K562 (cell line): ENCODE data around the gene HSPA8. TPM values are rescaled to one million over a fixed set of nuclear protein-coding genes. Genes with fewer than 3 reads are reported as not detected.

ENCODE experiments used
- BRD4 ChIP-seq: fragments of 200-600 bp; sonication (generic); IDR thresholded peaks from 2 replicates; pipeline ENCODE4 v1.6.1; 2017; ENCODE audit warnings: inconsistent platforms
- CHD4 ChIP-seq: fragments of 200-600 bp; sonication (generic); IDR thresholded peaks from 3 replicates; pipeline ENCODE4 v1.6.1; 2012; ENCODE audit warnings: low read depth, mild to moderate bottlenecking, mixed read lengths, low read length, inconsistent platforms; ENCODE audit not compliant: insufficient read depth, insufficient replicate concordance, poor library complexity, severe bottlenecking
- GABPB2 ChIP-seq: fragments of 250-450 bp; sonication (Bioruptor Pico); conservative IDR thresholded peaks from 2 replicates; pipeline ENCODE4 v1.5.1; 2021; ENCODE audit warnings: mild to moderate bottlenecking
- HCFC1 ChIP-seq: IDR thresholded peaks from 2 replicates; pipeline ENCODE4 v1.6.1; 2012; ENCODE audit warnings: low read depth, low read length, improper control_type of control experiment
- IFI16 ChIP-seq: fragments of 250-450 bp; sonication (Bioruptor Pico); IDR thresholded peaks from 2 replicates; pipeline ENCODE4 v2.1.2; 2022; ENCODE audit warnings: mild to moderate bottlenecking, inconsistent platforms
- KAT7 ChIP-seq: sonication (generic); formaldehyde crosslinking; IDR thresholded peaks from 2 replicates; pipeline ENCODE4 v1.8.0; 2022; ENCODE audit warnings: missing genetic modification reagents, mild to moderate bottlenecking, borderline replicate concordance
- MYNN ChIP-seq, 2 experiments: sonication (generic); formaldehyde crosslinking in 1 of 2; IDR thresholded peaks; 2 replicates each; pipeline versions ENCODE4 v1.5.0 to v1.6.1; 2016 to 2020; ENCODE audit warnings: antibody characterized with exemption in 1 of 2, missing genetic modification reagents in 1 of 2
- NR2C2 ChIP-seq, 2 experiments: fragments of 200-800 bp in 1 of 2; sonication (Bioruptor generic) in 1 of 2; sonication (generic) in 1 of 2; formaldehyde crosslinking in 1 of 2; IDR thresholded peaks; 2 replicates each; pipeline versions ENCODE4 v1.6.1 to v1.8.0; 2016 to 2022; ENCODE audit warnings: mild to moderate bottlenecking in 1 of 2, missing compliant biosample characterization in 1 of 2, missing genetic modification characterization in 1 of 2, missing genetic modification reagents in 1 of 2
- RCOR1 ChIP-seq, 2 experiments: IDR thresholded peaks; 2 replicates each; pipeline ENCODE4 v1.6.1; 2012; ENCODE audit warnings: low read depth in 2 of 2, low read length in 2 of 2, borderline replicate concordance in 1 of 2, improper control_type of control experiment in 1 of 2
- ZC3H8 ChIP-seq: fragments of 450-650 bp; IDR thresholded peaks from 2 replicates; pipeline ENCODE4 v1.6.1; 2017
- ZNF561 ChIP-seq: fragments of 450-650 bp; formaldehyde crosslinking; conservative IDR thresholded peaks from 2 replicates; pipeline ENCODE4 v1.4.0; 2020; ENCODE audit warnings: mild to moderate bottlenecking, moderate library complexity
- polyA plus RNA-seq, 8 experiments: library from polyadenylated mRNA; depleted of rRNA in 4 of 8; stranded (reverse) in 5 of 8; unstranded in 3 of 8; fragments of >200 nt; fragmentation: Nextera tagmentation in 2 of 8; fragmentation: Illumina TruSeq in 1 of 8; extraction: Ambion mirVana in 2 of 8; extraction: Trizol in 1 of 8; gene quantifications; 2 replicates each; pipeline versions ENCODE4 v1.2.1 to v1.2.3, GENCODE V29; 2011 to 2014; ENCODE audit warnings: inconsistent platforms in 1 of 8, missing spikeins in 1 of 8
- total RNA-seq, 7 experiments: library from RNA; depleted of rRNA in 6 of 7; stranded (reverse); fragments of >200 nt in 6 of 7; fragmentation: Illumina TruSeq in 2 of 7; extraction: Trizol in 2 of 7; gene quantifications; 2 replicates each; pipeline versions ENCODE4 v1.2.1 to v1.2.3, GENCODE V29; 2011 to 2021; ENCODE audit warnings: low replicate concordance in 1 of 7
- TF ChIP-seq, protein P1 (sequence below): fragments of 450-650 bp; formaldehyde crosslinking; IDR thresholded peaks from 2 replicates; pipeline ENCODE4 v1.4.0; 2022; ENCODE audit warnings: mild to moderate bottlenecking, moderate library complexity
- TF ChIP-seq, protein P2 (sequence below): conservative IDR thresholded peaks from 2 replicates; pipeline ENCODE4 v1.6.1; 2011; ENCODE audit warnings: low read depth, mild to moderate bottlenecking, low read length; ENCODE audit not compliant: control insufficient read depth
- TF ChIP-seq, protein P3 (sequence below): fragments of 450-650 bp; IDR thresholded peaks from 2 replicates; pipeline ENCODE4 v1.6.1; 2016; ENCODE audit warnings: borderline replicate concordance
- TF ChIP-seq, protein P4 (sequence below): sonication (generic); formaldehyde crosslinking; IDR thresholded peaks from 2 replicates; pipeline ENCODE4 v1.8.1; 2022; ENCODE audit warnings: missing genetic modification reagents
- TF ChIP-seq, protein P5 (sequence below): fragments of 250-450 bp; sonication (Bioruptor Pico); IDR thresholded peaks from 2 replicates; pipeline ENCODE4 v1.5.0; 2021; ENCODE audit warnings: mild to moderate bottlenecking, borderline replicate concordance

Gene HSPA8
- total and polyA plus RNA-seq, 9 of the 15 experiments (the other 6 are each of a cell fraction or from before 2014, with no cell fraction given) = 1,250 to 3,966 (median 2,773) TPM

DNA sequence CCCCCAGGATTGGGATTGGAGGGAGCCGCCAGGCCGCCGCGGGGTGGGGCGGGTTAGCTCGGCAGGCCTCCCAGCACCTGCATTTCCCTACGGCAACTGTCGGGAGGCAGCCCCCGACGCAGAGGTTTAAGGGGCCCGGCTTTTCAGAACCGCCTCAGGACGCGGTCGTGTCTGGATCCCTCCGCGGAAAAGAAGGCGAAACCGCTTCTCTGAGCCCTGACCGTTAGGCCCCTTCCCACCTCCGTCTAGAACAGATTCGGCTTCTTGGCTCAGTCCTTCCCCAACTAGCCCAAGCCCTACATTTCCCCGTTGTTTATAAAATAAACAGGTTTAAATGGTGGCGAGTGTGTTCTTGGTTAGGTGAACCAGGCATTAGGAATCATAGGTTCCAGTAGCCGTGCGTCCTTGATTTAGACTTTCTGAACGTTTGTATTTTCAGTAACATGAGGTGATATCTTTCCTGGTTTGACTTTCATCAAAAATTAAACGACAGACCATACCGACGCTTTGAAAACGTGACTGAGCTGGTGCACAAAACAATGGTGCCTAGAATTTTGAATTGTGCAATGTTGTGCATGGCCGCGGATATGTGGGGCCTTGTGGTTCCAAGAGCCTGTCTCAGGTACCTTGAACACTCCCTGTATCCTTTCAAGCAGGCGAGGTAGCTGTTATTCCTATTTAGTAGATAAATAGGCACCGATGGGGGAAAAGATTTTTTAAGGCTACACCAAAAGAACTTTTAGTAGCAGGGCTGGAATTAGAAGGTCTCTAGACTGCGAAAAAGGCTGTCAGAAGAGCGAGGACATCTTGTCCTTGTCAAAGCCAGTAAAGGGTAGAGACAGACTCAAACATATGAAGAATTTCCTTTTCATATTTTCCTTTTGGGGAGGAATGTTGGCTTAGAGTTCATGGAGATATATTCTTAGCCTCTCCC lies 1.2 kb upstream of the HSPA8 start (continued):
- no peak for TF ChIP-seq GABPB2 (CRISPR knock-in tag)
- TF ChIP-seq, protein P1, sequence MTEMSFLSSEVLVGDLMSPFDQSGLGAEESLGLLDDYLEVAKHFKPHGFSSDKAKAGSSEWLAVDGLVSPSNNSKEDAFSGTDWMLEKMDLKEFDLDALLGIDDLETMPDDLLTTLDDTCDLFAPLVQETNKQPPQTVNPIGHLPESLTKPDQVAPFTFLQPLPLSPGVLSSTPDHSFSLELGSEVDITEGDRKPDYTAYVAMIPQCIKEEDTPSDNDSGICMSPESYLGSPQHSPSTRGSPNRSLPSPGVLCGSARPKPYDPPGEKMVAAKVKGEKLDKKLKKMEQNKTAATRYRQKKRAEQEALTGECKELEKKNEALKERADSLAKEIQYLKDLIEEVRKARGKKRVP = no peak
- no peak for TF ChIP-seq KAT7 (CRISPR knock-in tag)
- TF ChIP-seq, protein P2, sequence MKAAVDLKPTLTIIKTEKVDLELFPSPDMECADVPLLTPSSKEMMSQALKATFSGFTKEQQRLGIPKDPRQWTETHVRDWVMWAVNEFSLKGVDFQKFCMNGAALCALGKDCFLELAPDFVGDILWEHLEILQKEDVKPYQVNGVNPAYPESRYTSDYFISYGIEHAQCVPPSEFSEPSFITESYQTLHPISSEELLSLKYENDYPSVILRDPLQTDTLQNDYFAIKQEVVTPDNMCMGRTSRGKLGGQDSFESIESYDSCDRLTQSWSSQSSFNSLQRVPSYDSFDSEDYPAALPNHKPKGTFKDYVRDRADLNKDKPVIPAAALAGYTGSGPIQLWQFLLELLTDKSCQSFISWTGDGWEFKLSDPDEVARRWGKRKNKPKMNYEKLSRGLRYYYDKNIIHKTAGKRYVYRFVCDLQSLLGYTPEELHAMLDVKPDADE = no peak
- TF ChIP-seq CHD4 = no peak
- TF ChIP-seq NR2C2 (CRISPR knock-in tag; IDR thresholded peaks at IDR 0.05) = no peak
- peak; percentile 47 for TF ChIP-seq NR2C2 (tag; IDR thresholded peaks at IDR 0.05)
- no peak for TF ChIP-seq ZC3H8
- TF ChIP-seq BRD4 = peak; percentile 99
- TF ChIP-seq, protein P3, sequence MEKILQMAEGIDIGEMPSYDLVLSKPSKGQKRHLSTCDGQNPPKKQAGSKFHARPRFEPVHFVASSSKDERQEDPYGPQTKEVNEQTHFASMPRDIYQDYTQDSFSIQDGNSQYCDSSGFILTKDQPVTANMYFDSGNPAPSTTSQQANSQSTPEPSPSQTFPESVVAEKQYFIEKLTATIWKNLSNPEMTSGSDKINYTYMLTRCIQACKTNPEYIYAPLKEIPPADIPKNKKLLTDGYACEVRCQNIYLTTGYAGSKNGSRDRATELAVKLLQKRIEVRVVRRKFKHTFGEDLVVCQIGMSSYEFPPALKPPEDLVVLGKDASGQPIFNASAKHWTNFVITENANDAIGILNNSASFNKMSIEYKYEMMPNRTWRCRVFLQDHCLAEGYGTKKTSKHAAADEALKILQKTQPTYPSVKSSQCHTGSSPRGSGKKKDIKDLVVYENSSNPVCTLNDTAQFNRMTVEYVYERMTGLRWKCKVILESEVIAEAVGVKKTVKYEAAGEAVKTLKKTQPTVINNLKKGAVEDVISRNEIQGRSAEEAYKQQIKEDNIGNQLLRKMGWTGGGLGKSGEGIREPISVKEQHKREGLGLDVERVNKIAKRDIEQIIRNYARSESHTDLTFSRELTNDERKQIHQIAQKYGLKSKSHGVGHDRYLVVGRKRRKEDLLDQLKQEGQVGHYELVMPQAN = no peak
- TF ChIP-seq, protein P4, sequence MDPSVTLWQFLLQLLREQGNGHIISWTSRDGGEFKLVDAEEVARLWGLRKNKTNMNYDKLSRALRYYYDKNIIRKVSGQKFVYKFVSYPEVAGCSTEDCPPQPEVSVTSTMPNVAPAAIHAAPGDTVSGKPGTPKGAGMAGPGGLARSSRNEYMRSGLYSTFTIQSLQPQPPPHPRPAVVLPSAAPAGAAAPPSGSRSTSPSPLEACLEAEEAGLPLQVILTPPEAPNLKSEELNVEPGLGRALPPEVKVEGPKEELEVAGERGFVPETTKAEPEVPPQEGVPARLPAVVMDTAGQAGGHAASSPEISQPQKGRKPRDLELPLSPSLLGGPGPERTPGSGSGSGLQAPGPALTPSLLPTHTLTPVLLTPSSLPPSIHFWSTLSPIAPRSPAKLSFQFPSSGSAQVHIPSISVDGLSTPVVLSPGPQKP (CRISPR knock-in tag) = no peak
- TF ChIP-seq IFI16 (CRISPR knock-in tag) = no peak
- TF ChIP-seq RCOR1 (IDR thresholded peaks at IDR 0.05; ENCODE audit: borderline replicate concordance in 1 of 2, low read depth in 2 of 2, low read length in 2 of 2) = no peak
- TF ChIP-seq ZNF561 (CRISPR knock-in tag) = no peak
- no peak for TF ChIP-seq HCFC1
- TF ChIP-seq, protein P5, sequence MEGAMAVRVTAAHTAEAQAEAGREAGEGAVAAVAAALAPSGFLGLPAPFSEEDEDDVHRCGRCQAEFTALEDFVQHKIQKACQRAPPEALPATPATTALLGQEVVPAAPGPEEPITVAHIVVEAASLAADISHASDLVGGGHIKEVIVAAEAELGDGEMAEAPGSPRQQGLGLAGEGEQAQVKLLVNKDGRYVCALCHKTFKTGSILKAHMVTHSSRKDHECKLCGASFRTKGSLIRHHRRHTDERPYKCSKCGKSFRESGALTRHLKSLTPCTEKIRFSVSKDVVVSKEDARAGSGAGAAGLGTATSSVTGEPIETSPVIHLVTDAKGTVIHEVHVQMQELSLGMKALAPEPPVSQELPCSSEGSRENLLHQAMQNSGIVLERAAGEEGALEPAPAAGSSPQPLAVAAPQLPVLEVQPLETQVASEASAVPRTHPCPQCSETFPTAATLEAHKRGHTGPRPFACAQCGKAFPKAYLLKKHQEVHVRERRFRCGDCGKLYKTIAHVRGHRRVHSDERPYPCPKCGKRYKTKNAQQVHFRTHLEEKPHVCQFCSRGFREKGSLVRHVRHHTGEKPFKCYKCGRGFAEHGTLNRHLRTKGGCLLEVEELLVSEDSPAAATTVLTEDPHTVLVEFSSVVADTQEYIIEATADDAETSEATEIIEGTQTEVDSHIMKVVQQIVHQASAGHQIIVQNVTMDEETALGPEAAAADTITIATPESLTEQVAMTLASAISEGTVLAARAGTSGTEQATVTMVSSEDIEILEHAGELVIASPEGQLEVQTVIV (CRISPR knock-in tag) = no peak
- TF ChIP-seq MYNN (IDR thresholded peaks at IDR 0.05) = no peak
- no peak for TF ChIP-seq MYNN (CRISPR knock-in tag; IDR thresholded peaks at IDR 0.05)
